Measurements from ENCODE around the gene RFK.

DNA sequence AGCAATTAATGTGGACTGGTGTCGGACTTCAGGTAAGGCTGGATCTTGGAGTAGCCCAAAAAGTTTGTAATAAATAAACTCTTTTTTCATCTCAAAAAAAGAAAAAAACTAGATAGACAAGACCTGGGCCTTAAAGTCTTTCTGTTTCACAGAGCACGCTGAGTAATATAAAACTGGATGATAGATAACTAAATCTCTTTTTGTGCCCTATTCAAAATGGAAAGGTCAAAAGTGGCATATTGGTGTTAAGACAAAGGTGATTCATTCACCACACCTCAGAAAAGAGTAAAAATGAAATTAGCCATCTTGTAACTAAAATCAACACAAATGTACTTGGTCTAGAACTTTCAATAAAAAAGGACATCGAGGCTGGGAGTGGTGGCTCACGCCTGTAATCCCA is 30.3 kb upstream of the RFK start:
- TF ChIP-seq, protein P1, sequence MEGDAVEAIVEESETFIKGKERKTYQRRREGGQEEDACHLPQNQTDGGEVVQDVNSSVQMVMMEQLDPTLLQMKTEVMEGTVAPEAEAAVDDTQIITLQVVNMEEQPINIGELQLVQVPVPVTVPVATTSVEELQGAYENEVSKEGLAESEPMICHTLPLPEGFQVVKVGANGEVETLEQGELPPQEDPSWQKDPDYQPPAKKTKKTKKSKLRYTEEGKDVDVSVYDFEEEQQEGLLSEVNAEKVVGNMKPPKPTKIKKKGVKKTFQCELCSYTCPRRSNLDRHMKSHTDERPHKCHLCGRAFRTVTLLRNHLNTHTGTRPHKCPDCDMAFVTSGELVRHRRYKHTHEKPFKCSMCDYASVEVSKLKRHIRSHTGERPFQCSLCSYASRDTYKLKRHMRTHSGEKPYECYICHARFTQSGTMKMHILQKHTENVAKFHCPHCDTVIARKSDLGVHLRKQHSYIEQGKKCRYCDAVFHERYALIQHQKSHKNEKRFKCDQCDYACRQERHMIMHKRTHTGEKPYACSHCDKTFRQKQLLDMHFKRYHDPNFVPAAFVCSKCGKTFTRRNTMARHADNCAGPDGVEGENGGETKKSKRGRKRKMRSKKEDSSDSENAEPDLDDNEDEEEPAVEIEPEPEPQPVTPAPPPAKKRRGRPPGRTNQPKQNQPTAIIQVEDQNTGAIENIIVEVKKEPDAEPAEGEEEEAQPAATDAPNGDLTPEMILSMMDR (IDR thresholded peaks at IDR 0.05 in 2 of 3, conservative IDR thresholded peaks at IDR 0.05 in 1 of 3; ENCODE audit: insufficient read depth in 2 of 3, low read depth in 1 of 3, low read length in 3 of 3) = no peak
- TF ChIP-seq MAX (CRISPR knock-in tag; IDR thresholded peaks at IDR 0.05) (no peak), ELF2 (CRISPR knock-in tag; IDR thresholded peaks at IDR 0.05) (no peak), HMG20A (CRISPR knock-in tag; conservative IDR thresholded peaks at IDR 0.05) (no peak), CREB1 (IDR thresholded peaks at IDR 0.05) (no peak), CREB1 (CRISPR knock-in tag; IDR thresholded peaks at IDR 0.05) (no peak), POLR2A (conservative IDR thresholded peaks at IDR 0.05) (no peak), SPI1 (IDR thresholded peaks at IDR 0.05; ENCODE audit: borderline replicate concordance, low read depth, low read length) (no peak), TAF1 (IDR thresholded peaks at IDR 0.05; ENCODE audit: control insufficient read depth, extremely low read depth, insufficient read depth, low read length, severe bottlenecking) (no peak), TFAP4 (CRISPR knock-in tag; IDR thresholded peaks at IDR 0.05; ENCODE audit: borderline replicate concordance) (no peak)
- TF ChIP-seq, protein P2, sequence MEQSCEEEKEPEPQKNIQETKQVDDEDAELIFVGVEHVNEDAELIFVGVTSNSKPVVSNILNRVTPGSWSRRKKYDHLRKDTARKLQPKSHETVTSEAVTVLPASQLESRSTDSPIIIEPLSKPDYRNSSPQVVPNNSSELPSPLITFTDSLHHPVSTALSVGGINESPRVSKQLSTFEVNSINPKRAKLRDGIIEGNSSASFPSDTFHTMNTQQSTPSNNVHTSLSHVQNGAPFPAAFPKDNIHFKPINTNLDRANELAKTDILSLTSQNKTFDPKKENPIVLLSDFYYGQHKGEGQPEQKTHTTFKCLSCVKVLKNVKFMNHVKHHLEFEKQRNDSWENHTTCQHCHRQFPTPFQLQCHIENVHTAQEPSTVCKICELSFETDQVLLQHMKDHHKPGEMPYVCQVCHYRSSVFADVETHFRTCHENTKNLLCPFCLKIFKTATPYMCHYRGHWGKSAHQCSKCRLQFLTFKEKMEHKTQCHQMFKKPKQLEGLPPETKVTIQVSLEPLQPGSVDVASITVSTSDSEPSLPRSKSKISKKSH (CRISPR knock-in tag; IDR thresholded peaks at IDR 0.05) = no peak
